ENCODE measurements around the gene ACBD6. TPM values are rescaled to one million over a fixed set of nuclear protein-coding genes. Genes with fewer than 3 reads are reported as not detected.

The ACBD6 gene
- total and polyA plus RNA-seq, 10 of the 15 experiments (the other 5 are each of a cell fraction or from before 2014, with no cell fraction given): 15.0 to 67.3 (median 55.0) TPM

GRCh38 chr1:180524915-180525714, 22.7 kb upstream of the ACBD6 start (continued):
- TF ChIP-seq ATF2 (IDR thresholded peaks at IDR 0.05; ENCODE audit: low read length) (no peak), E4F1 (IDR thresholded peaks at IDR 0.05; ENCODE audit: borderline replicate concordance, partially characterized antibody) (no peak), EZH2 (IDR thresholded peaks at IDR 0.05; ENCODE audit: borderline replicate concordance, control insufficient read depth, low read depth, low read length) (no peak), POLR2AphosphoS2 (IDR thresholded peaks at IDR 0.05; ENCODE audit: low read depth, low read length) (no peak), PAX5 (IDR thresholded peaks at IDR 0.05; ENCODE audit: borderline replicate concordance, low read depth, low read length) (no peak), ESRRA (IDR thresholded peaks at IDR 0.05; ENCODE audit: low read length) (no peak), CBFB (IDR thresholded peaks at IDR 0.05; ENCODE audit: low read depth) (no peak), MEF2A (IDR thresholded peaks at IDR 0.05; ENCODE audit: insufficient read depth, low read depth, low read length) (no peak), USF1 (IDR thresholded peaks at IDR 0.05; ENCODE audit: borderline replicate concordance, extremely low read length, insufficient read depth, low read depth, low read length) (no peak), POU2F2 (IDR thresholded peaks at IDR 0.05; ENCODE audit: borderline replicate concordance, low read depth, low read length) (no peak)

All from GM12878 (cell line).